Esophagus squamous epithelium (tissue), 4 donors: ENCODE measurements around the gene KIAA1671.
"Not testable (repeated sequence)": the region's sequence is repeated elsewhere in the genome, so short reads cannot be mapped to it uniquely, and the experiment has no call there.

Source experiments
- POLR2A ChIP-seq, 4 donors: fragments of 450-650 bp; IDR thresholded peaks; one replicate each; pipeline ENCODE4 v1.6.1; 2017; ENCODE audit warnings: antibody characterized with exemption in 4 of 4, mild to moderate bottlenecking in 4 of 4, moderate library complexity in 3 of 4
- TF ChIP-seq, protein P1 (sequence below), 6 experiments: fragments of 450-650 bp in 4 of 6; fragments of 200-600 bp in 2 of 6; sonication (generic) in 2 of 6; IDR thresholded peaks; one replicate each; pipeline ENCODE4 v1.5.1; 2016 to 2019; ENCODE audit warnings: antibody characterized with exemption in 6 of 6, mild to moderate bottlenecking in 4 of 6, moderate library complexity in 4 of 6

GRCh38 chr22:25178348-25178747 is 225.8 kb downstream of the KIAA1671 start:
- TF ChIP-seq, protein P1, sequence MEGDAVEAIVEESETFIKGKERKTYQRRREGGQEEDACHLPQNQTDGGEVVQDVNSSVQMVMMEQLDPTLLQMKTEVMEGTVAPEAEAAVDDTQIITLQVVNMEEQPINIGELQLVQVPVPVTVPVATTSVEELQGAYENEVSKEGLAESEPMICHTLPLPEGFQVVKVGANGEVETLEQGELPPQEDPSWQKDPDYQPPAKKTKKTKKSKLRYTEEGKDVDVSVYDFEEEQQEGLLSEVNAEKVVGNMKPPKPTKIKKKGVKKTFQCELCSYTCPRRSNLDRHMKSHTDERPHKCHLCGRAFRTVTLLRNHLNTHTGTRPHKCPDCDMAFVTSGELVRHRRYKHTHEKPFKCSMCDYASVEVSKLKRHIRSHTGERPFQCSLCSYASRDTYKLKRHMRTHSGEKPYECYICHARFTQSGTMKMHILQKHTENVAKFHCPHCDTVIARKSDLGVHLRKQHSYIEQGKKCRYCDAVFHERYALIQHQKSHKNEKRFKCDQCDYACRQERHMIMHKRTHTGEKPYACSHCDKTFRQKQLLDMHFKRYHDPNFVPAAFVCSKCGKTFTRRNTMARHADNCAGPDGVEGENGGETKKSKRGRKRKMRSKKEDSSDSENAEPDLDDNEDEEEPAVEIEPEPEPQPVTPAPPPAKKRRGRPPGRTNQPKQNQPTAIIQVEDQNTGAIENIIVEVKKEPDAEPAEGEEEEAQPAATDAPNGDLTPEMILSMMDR (IDR thresholded peaks at IDR 0.05) = not testable (repeated sequence)
- TF ChIP-seq POLR2A (IDR thresholded peaks at IDR 0.05) = not testable (repeated sequence)
